ENCODE measurements around the gene DYNC2I2. TPM values are rescaled to one million over a fixed set of nuclear protein-coding genes. Genes with fewer than 3 reads are reported as not detected.
A peak's percentile ranks its signal among the peaks of the same experiment; 100 is the strongest.

Gene DYNC2I2
- total RNA-seq, 1 experiment from 2014 or later = 58.6 TPM

- Histone ChIP-seq H2AK5ac (ENCODE audit: insufficient read length, low read length) (no peak overlapping the region), H3K27ac (ENCODE audit: insufficient read length, low read depth, low read length) (no peak overlapping the region), H3K4me2 (ENCODE audit: insufficient read depth, insufficient read length, low read length) (no peak overlapping the region), H3T11ph (ENCODE audit: low read length) (no peak overlapping the region), H3K4ac (ENCODE audit: low read depth, low read length) (no peak overlapping the region), H3K9ac (ENCODE audit: extremely low read depth, insufficient read length, low read length) (no peak overlapping the region), H3K23me2 (ENCODE audit: insufficient read length, low read depth, low read length, poor library complexity, severe bottlenecking) (no peaks in the 10 kb centered on the region), H4K8ac (replicated peaks; ENCODE audit: insufficient read length, low read depth, low read length) (no peak overlapping the region), H3K27me3 (ENCODE audit: insufficient read depth, low read length) (no peaks in the 10 kb centered on the region), H3K79me1 (ENCODE audit: insufficient read depth, low read depth, low read length, poor library complexity, severe bottlenecking) (no peaks in the 10 kb centered on the region), H2BK20ac (ENCODE audit: low read depth, low read length, poor library complexity, severe bottlenecking) (no peak overlapping the region), H3K14ac (ENCODE audit: insufficient read depth, low read length) (no peak overlapping the region), H4K91ac (ENCODE audit: insufficient read length, low read depth, low read length) (no peak overlapping the region), H3K23ac (ENCODE audit: insufficient read length, low read depth, low read length) (no peak overlapping the region), H3K56ac (ENCODE audit: insufficient read length, low read depth, low read length) (no peak overlapping the region), H2BK15ac (ENCODE audit: low read depth, low read length) (no peak overlapping the region), H2BK120ac (ENCODE audit: low read depth, low read length, poor library complexity, severe bottlenecking) (no peak overlapping the region), H3K18ac (ENCODE audit: insufficient read length, low read depth, low read length) (no peak overlapping the region), H4K20me1 (ENCODE audit: control insufficient read depth, insufficient read depth, insufficient read length) (no peaks in the 10 kb centered on the region), H3K79me2 (ENCODE audit: insufficient read depth, low read length) (no peaks in the 10 kb centered on the region), H2AFZ (ENCODE audit: low read length) (no peak overlapping the region), H2BK5ac (ENCODE audit: insufficient read length, low read length) (no peak overlapping the region), H4K5ac (ENCODE audit: insufficient read length, low read depth, low read length) (no peak overlapping the region), H2BK12ac (ENCODE audit: insufficient read length, low read depth, low read length) (no peak overlapping the region), H3K9me3 (ENCODE audit: control insufficient read depth, low read depth, low read length) (no peaks in the 10 kb centered on the region), H3K4me1 (ENCODE audit: insufficient read depth, low read length) (no peaks in the 10 kb centered on the region)
- Mint-ChIP-seq H3K4me1 (peaks cover 3 to 10% of the 10 kb centered on the region in 2 experiments; a peak in 2 of 4 replicates), H3K9me3 (no peaks in the 10 kb centered on the region), H3K4me3 (no peak overlapping the region), H3K27ac (peak overlapping the region in 1 of 3 experiments; percentile 7; a peak in 1 of 7 replicates), H3K27me3 (ENCODE audit: low read depth) (no peaks in the 10 kb centered on the region), H3K36me3 (ENCODE audit: insufficient read depth in 1 of 3, low read depth in 3 of 3) (peaks cover 7 to 16% (median 15%) of the 10 kb centered on the region in 3 experiments; a peak in 6 of 7 replicates)
- no peak for DNase-seq
- WGBS (ENCODE audit: extremely low coverage, insufficient read length, low lambda C conversion rate) = no CpG with 5 or more reads among the region's 8 CpGs
- TF ChIP-seq CTCF (conservative IDR thresholded peaks at IDR 0.05) = no peak
These were observed 2.7 kb downstream of the DYNC2I2 start for GRCh38 chr9:128653908-128654307.
